NCI-H2227 (cell line): ENCODE results near the gene SLC44A1.

Source experiments
- DNase-seq: peaks from one replicate; lab custom pipeline; 2025; ENCODE audit not compliant: unreplicated experiment; lab: John Stamatoyannopoulos, UW

The SLC44A1 gene

GRCh38 chr9:105269593-105269992, 25.1 kb downstream of the SLC44A1 start:
- DNase-seq = no peak

DNA sequence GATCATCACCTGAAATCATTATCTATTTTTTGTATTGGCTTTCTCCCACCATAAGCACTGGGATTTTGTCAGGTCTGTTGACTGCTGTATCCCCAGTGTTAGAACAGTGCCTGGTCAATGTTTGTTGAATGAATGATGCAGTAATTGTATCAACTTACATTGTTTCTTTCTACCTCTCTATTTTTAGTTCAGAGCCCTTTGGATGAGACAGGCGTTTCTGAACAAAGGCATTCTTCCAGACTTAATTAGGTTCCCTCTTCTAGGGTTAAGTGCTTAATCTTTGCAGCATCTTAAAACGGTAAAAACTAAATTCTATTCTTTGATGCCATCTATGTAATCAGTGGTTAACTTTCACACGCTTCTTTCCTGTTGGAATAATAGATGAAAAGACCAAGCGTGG, 26.3 kb downstream of the SLC44A1 start:
- DNase-seq = no peak

DNA sequence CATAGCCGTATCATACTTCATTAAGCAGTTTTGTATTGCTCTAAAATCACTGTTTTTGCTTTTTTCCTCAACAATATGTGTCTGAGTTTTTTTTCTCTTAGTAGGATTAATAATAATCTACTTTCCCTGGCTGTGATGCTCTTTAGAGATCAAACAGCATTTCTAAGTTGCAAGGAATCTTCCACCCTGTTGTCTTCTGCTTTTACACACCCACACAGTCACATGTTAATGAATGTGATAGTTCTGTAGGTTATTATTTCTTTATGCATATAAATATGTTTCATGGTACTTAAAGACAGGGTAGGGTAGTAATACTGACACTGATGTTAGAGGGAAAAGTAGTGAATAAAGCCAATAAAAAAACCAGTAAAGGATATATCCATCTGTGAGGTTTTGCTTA, 29.3 kb downstream of the SLC44A1 start:
- DNase-seq = no peak

GRCh38 chr9:105275111-105275510, 30.7 kb downstream of the SLC44A1 start:
- DNase-seq = no peak

DNA sequence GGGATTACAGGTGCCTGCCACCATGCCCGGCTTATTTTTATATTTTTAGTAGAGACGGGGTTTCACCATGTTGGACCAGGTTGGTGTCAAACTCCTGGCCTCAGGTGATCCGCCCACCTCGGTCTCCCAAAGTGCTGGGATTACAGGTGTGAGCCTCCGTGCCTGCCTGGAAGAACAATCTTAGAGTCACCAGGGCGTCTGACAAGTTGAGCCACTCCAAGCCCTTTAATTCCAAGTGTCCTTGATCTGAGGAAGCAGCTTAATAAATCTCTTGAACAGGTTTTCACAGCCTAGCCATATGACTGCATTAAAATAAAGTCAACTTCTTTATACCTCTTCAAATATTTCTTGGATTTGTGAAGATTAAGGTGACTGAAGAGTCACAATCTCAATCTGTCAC, 31.5 kb downstream of the SLC44A1 start:
- no peak for DNase-seq

DNA sequence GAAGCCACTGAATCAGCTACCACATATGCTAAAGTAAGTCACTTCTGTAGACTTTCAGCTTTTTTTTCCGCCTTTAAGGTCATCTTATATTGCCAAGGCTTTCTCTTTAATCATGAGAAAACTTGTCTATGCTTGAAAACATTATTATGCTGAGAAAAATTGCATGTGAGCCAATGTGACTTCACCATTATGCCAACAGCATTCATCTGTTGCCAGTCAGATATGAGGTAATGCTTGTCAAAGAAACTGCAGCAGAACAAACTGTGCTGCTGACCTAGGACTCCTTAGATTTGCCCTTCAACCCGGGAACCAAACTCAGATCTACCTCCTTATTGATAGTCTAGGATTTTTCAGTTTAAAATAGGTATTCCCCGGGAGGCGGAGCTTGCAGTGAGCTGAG, 34.3 kb downstream of the SLC44A1 start:
- no peak for DNase-seq

DNA sequence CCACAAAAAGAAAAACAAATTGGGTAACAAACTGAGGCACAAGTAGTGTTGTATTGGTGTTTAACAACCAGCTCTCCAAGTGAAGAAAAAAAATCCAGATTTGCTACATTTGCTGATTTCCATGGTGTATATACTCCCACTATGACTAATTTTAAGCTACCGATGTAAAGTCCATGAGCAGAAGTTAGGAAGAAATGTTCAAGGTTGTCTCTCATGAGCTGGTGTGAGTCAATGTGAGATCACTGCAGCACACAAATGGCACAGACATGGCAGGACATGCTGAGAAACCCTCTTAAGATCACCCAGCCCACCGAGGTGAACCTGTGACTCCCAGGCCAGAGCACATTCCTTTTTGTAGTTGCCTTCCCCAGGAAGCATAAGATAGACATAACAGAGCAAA, 36.2 kb downstream of the SLC44A1 start:
- no peak for DNase-seq

- DNase-seq = no peak
Measured at GRCh38 chr9:105281272-105281671, 36.8 kb downstream of the SLC44A1 start.

DNA sequence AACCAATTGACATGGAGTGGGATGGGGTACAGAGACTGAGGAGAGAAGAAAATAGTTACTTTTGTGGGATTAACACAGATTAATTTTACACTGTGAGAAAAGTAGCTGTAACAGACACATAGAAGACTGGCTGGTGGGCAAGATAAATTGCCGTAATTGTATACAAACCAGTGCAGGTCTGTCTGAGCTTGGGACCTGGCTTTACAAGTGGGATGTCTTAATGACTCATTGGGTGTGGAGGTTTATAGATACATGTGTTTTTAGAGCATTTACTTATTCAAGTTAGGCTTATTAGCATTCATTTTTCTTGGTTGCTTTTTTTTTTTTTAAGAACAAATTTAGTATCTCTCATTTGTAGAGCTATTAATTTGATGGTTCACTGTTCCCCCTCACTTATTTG, 37.5 kb downstream of the SLC44A1 start:
- DNase-seq = no peak

DNA sequence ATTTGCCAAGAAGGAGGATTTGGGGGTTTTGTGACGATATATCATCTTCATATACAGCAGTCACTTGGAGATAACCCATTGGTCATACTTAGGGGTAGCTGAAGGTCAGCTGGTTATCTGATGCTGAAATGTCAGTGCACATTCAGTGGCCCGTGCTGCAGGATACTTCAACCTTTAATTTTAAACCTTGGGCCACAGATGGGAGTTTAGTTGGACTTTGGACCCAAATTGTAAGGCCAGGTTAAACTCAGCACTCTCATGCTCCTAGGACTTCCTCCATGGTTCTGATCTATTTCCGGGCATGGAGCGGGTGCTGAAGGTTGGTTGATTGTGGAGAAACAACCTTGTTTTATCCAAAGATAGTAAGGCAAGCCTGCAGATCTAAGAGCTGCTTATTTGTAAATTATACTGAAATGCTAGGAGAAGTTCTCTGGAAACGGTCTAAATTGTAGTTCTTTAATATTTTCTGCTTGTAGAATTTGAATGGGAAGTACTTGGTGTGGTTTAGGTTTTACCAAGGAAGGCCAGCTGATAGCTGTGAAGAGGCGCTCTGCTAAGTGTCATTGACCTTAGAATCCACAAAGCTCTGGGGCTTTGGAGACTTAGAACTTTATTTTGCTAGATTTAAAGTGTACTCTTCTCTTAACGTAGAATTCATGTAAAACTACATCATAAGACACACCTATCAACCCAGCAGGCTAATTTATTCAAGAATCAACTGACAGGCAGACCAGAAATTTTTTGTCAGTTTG, 38.6 kb downstream of the SLC44A1 start:
- no peak for DNase-seq

DNA sequence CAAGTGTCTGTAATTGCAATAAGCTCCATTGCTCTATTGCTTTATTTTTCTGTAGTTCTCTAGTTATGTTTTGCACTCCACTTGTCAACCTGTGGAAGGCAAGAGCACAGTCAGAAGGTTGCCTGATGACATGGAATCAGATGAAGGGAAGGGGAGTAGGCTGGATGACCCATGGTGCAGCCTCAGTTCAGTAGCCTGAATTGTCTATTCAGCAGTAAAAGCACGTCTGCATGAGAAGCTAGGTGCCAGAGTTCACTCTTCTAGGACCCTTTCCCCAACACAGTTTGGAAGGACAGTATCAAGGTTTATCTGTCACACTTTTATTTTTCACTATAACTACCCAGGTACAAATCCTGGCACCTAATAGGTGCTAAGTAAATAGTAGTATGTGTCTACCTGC, 39.3 kb downstream of the SLC44A1 start:
- DNase-seq = no peak

- no peak for DNase-seq
Measured at GRCh38 chr9:105284463-105284862, 40.0 kb downstream of the SLC44A1 start.

- DNase-seq = no peak
Measured at GRCh38 chr9:105286098-105286497, 41.6 kb downstream of the SLC44A1 start.

GRCh38 chr9:105289305-105289704, 44.9 kb downstream of the SLC44A1 start:
- no peak for DNase-seq

- DNase-seq = no peak
Measured at GRCh38 chr9:105290418-105290817, 46.0 kb downstream of the SLC44A1 start.

GRCh38 chr9:105290954-105291353, 46.5 kb downstream of the SLC44A1 start:
- no peak for DNase-seq

- DNase-seq = no peak
Measured at GRCh38 chr9:105291422-105291859, 47.0 kb downstream of the SLC44A1 start.

- no peak for DNase-seq
Measured at GRCh38 chr9:105291938-105292337, 47.5 kb downstream of the SLC44A1 start.

- DNase-seq = no peak
Measured at GRCh38 chr9:105293408-105293807, 49.0 kb downstream of the SLC44A1 start.

- no peak for DNase-seq
Measured at GRCh38 chr9:105295201-105295550, 50.7 kb downstream of the SLC44A1 start.

DNA sequence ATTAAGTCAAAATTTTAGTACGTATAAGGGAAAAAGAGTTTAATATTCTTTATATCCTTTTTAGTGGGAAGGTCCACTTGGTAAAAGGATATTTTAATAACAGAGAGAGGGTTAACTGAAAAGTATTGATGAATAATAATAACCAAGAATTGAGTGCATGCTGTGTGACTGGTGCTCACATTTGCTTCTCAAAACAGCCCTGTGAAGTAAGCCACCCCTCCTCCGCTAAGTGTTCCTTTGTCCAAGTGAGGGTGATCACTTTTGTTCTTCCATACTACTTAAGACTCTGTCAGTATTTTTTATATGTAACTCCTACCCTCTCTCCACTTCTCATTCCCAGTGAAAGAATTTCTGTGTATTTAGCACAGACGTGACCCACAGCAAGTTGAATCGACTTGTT, 51.5 kb downstream of the SLC44A1 start:
- no peak for DNase-seq

- DNase-seq = no peak
Measured at GRCh38 chr9:105296445-105296844, 52.0 kb downstream of the SLC44A1 start.

DNA sequence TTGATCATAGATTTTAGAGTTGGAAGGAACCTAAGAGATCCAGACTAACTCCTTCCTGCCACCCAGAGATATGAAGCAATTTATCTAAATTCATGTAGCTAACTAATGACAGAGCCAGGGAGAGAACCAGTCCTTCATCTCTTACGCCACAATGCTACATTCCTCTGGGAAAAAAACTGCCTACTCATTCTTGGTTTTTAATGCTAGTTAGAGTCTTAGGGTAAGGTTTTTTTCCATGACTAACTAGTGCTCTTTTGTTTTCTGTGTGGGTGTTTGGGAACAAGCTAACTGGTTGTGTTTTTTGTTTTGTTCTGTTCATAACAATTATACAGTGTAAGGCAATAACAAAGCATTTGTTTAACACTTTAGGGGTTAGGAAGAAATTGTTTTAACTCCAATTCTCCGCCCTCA, 52.4 kb downstream of the SLC44A1 start:
- no peak for DNase-seq
